Panc1 (cell line): Measurements from ENCODE around the gene NUB1. TPM values are rescaled to one million over a fixed set of nuclear protein-coding genes. Genes with fewer than 3 reads are reported as not detected.
A peak's percentile ranks its signal among the peaks of the same experiment; 100 is the strongest.

Experiments used
- ATAC-seq: fragments of 200-7000 bp; cut with Tn5 transposase; 2 replicates; pipeline ENCODE4 v1.9.1; 2020; ENCODE audit warnings: mild to moderate bottlenecking, moderate library complexity
- BruUV-seq: library from RNA; stranded (reverse); fragments of 400-500 nt; replicated peaks from 2 replicates; lab custom pipeline; 2021; lab: Mats Ljungman, UMichigan
- CTCF ChIA-PET: fragments of 300-600 bp; sonication (Branson Sonifier 250); formaldehyde crosslinking; loops from one replicate; lab custom pipeline; 2022; ENCODE audit warnings: antibody characterized with exemption; lab: Charles Lee
- POLR2A ChIA-PET: fragments of 300-600 bp; sonication (Branson Sonifier 250); formaldehyde crosslinking; loops from one replicate; lab custom pipeline; 2022; ENCODE audit warnings: antibody characterized with exemption; lab: Charles Lee
- DNase-seq: peaks from one replicate; pipeline ENCODE4 v3.0.0-alpha.2; 2010; ENCODE audit warnings: low read depth, low spot score
- H3K27ac ChIP-seq: 2 replicates; pipeline ENCODE4 v1.5.1; 2011; ENCODE audit warnings: mild to moderate bottlenecking, low read length, inconsistent platforms
- H3K27me3 ChIP-seq: fragments of 200-500 bp; sonication (Bioruptor generic); 2 replicates; pipeline ENCODE4 v1.6.0; 2014; ENCODE audit warnings: low read length, inconsistent platforms; ENCODE audit not compliant: control insufficient read depth, insufficient read depth
- H3K36me3 ChIP-seq: fragments of 200-500 bp; sonication (Bioruptor generic); 2 replicates; pipeline ENCODE4 v1.5.1; 2014; ENCODE audit warnings: inconsistent platforms, mild to moderate bottlenecking, low read length, moderate library complexity; ENCODE audit not compliant: control insufficient read depth, insufficient read depth
- H3K4me1 ChIP-seq: 2 replicates; pipeline ENCODE4 v1.5.1; 2011; ENCODE audit warnings: inconsistent platforms, mild to moderate bottlenecking, low read length, moderate library complexity; ENCODE audit not compliant: control insufficient read depth, insufficient read depth
- H3K4me3 ChIP-seq, 2 experiments: 2 replicates each; pipeline ENCODE4 v1.5.1; 2011 to 2012; ENCODE audit warnings: low read depth in 2 of 2, low read length in 2 of 2, mild to moderate bottlenecking in 2 of 2, inconsistent platforms in 1 of 2, moderate library complexity in 1 of 2
- H3K9me3 ChIP-seq: fragments of 200-500 bp; sonication (Bioruptor generic); 2 replicates; pipeline ENCODE4 v1.5.1; 2014; ENCODE audit warnings: low read depth, mild to moderate bottlenecking, inconsistent platforms, low read length, moderate library complexity; ENCODE audit not compliant: control insufficient read depth, insufficient read depth
- CTCF ChIP-seq: fragments of 450-650 bp; IDR thresholded peaks from 2 replicates; pipeline ENCODE4 v1.5.1; 2017; ENCODE audit warnings: mild to moderate bottlenecking
- POLR2AphosphoS5 ChIP-seq: IDR thresholded peaks from 2 replicates; pipeline ENCODE4 v1.6.1; 2012; ENCODE audit warnings: mild to moderate bottlenecking, low read depth, low read length, moderate library complexity
- SIN3A ChIP-seq: IDR thresholded peaks from 2 replicates; pipeline ENCODE4 v1.6.1; 2012; ENCODE audit warnings: low read depth, mild to moderate bottlenecking, low read length, moderate library complexity, borderline replicate concordance; ENCODE audit not compliant: insufficient read depth
- TCF7L2 ChIP-seq: IDR thresholded peaks from 2 replicates; pipeline ENCODE4 v1.6.1; 2011; ENCODE audit warnings: mild to moderate bottlenecking, low read depth, low read length, inconsistent platforms
- in situ Hi-C: cut with HindIII; loops from 2 replicates; pipeline ENCODE4 v1.10.0; 2016; ENCODE audit warnings: low sequenced_read_pairs, low pct_unique_long_range_greater_than_20kb
- intact Hi-C: fragments of 100-400 bp; cut with micrococcal nuclease; formaldehyde crosslinking; loops from one replicate; pipeline ENCODE4 v1.10.0; 2022; ENCODE audit not compliant: unreplicated experiment
- total RNA-seq: library from RNA; stranded (reverse); gene quantifications from one replicate; pipeline ENCODE4 v1.2.1, GENCODE V29; 2021; ENCODE audit not compliant: unreplicated experiment
- TF ChIP-seq, protein P1 (sequence below), 2 experiments: IDR thresholded peaks; 2 replicates each; pipeline ENCODE4 v1.6.1; 2011 to 2012; ENCODE audit warnings: low read depth in 2 of 2, control low read depth in 1 of 2, low read length in 1 of 2, mild to moderate bottlenecking in 1 of 2, moderate library complexity in 1 of 2; ENCODE audit not compliant: insufficient read depth in 1 of 2

Gene NUB1
- total RNA-seq, 1 experiment from 2014 or later = 50.5 TPM

DNA sequence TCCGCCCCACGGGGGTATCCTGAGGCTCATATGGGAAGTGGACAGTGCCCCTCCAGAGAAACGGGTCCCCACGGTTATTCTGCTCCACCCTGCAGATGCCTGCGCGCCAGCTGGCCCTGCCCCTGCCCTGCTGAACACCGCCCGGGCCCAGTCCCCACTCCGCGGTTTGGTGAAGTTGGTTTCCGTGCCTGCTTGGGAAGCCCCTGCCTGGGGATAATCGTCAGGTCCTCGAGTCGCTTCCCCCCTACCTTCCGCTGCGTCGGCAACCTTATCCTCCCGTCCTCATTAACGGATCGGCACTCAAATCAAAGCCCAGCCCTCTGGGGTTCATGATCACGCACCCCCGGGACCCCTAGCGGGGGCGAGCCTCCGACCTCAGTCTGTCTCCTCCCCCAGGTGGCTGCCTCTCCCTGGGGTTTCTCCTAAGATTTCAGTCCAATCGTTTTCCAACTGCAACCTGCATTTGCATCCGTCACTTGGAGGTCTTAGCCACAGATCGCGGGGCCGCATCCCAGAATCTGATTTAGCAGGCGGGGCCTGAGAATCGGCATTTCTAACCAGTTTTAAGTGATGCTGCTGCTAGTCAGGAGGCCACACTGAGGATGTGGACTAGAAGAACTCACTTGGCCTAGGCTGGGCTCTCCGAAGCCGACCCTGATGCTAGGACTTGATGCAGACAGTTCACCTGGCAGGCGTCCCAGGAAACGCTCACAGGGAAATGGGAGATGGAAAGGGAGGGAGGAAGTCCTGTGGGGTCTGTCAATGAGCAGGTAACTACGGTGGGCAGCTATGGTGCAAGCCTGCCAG, 40.7 kb downstream of the NUB1 start:
- BruUV-seq = no TSS peak
- Histone ChIP-seq H3K27me3 (no peaks in the 10 kb centered on the region), H3K27ac (no peak overlapping the region), H3K4me1 (peaks cover 5% of the 10 kb centered on the region), H3K36me3 (no peaks in the 10 kb centered on the region), H3K4me3 (peak overlapping the region in 1 of 2 experiments; percentile 35; a peak in 1 of 4 replicates), H3K9me3 (no peaks in the 10 kb centered on the region)
- TF ChIP-seq POLR2AphosphoS5 (no peak), SIN3A (no peak), CTCF (no peak), TCF7L2 (no peak)
- TF ChIP-seq, protein P1, sequence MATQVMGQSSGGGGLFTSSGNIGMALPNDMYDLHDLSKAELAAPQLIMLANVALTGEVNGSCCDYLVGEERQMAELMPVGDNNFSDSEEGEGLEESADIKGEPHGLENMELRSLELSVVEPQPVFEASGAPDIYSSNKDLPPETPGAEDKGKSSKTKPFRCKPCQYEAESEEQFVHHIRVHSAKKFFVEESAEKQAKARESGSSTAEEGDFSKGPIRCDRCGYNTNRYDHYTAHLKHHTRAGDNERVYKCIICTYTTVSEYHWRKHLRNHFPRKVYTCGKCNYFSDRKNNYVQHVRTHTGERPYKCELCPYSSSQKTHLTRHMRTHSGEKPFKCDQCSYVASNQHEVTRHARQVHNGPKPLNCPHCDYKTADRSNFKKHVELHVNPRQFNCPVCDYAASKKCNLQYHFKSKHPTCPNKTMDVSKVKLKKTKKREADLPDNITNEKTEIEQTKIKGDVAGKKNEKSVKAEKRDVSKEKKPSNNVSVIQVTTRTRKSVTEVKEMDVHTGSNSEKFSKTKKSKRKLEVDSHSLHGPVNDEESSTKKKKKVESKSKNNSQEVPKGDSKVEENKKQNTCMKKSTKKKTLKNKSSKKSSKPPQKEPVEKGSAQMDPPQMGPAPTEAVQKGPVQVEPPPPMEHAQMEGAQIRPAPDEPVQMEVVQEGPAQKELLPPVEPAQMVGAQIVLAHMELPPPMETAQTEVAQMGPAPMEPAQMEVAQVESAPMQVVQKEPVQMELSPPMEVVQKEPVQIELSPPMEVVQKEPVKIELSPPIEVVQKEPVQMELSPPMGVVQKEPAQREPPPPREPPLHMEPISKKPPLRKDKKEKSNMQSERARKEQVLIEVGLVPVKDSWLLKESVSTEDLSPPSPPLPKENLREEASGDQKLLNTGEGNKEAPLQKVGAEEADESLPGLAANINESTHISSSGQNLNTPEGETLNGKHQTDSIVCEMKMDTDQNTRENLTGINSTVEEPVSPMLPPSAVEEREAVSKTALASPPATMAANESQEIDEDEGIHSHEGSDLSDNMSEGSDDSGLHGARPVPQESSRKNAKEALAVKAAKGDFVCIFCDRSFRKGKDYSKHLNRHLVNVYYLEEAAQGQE (IDR thresholded peaks at IDR 0.05; ENCODE audit: insufficient read depth in 1 of 2, low read depth in 2 of 2, low read length in 1 of 2) = no peak
- intact Hi-C loops = no loop called here
- CTCF ChIA-PET = no interaction called here
- POLR2A ChIA-PET = no interaction called here
- in situ Hi-C loops = no loop called here
- no peak for DNase-seq
- ATAC-seq = no peak

GRCh38 chr7:151383638-151384351, 42.2 kb downstream of the NUB1 start:
- ATAC-seq (no peak), DNase-seq (no peak)
- no peak overlapping the region for H3K27ac ChIP-seq
- ChIA-PET POLR2A (interaction anchor here (0.6 kb wide), 1 partner anchor 100 kb away, joined by 4 read pairs; no protein-coding TSS in a partner anchor), CTCF (interaction anchor here (0.6 kb wide), 1 partner anchor 492 kb away, joined by 3 read pairs; no protein-coding TSS in a partner anchor)
- H3K4me1 ChIP-seq = peaks cover 5% of the 10 kb centered on the region
- H3K27me3 ChIP-seq = no peaks in the 10 kb centered on the region
- H3K4me3 ChIP-seq = no peak overlapping the region
- no peaks in the 10 kb centered on the region for H3K36me3 ChIP-seq
- intact Hi-C loops = no loop called here
- BruUV-seq = no TSS peak
- no peaks in the 10 kb centered on the region for H3K9me3 ChIP-seq
- in situ Hi-C loops = no loop called here
- no peak for TF ChIP-seq CTCF
- TF ChIP-seq, protein P1 (IDR thresholded peaks at IDR 0.05; ENCODE audit: insufficient read depth in 1 of 2, low read depth in 2 of 2, low read length in 1 of 2) = no peak
- TF ChIP-seq TCF7L2 = no peak
- TF ChIP-seq POLR2AphosphoS5 = no peak
- TF ChIP-seq SIN3A = no peak
